Vagina (tissue), 2 donors: ENCODE results near the gene REXO5. TPM values are rescaled to one million over a fixed set of nuclear protein-coding genes. Genes with fewer than 3 reads are reported as not detected.

Experiments
- DNase-seq, 2 donors: peaks; one replicate each; pipeline ENCODE4 v3.0.0-alpha.2; 2017; ENCODE audit errors: extremely low spot score in 2 of 2
- H3K27ac ChIP-seq: fragments of 200-600 bp; sonication (generic); one replicate; pipeline ENCODE4 v1.5.1; 2019
- H3K27me3 ChIP-seq: fragments of 200-600 bp; sonication (generic); one replicate; pipeline ENCODE4 v1.5.1; 2019
- H3K36me3 ChIP-seq, 2 donors: fragments of 200-600 bp; sonication (generic); one replicate each; pipeline ENCODE4 v1.5.1; 2017 to 2019
- H3K4me1 ChIP-seq: fragments of 200-600 bp; sonication (generic); one replicate; pipeline ENCODE4 v1.5.1; 2019
- H3K4me3 ChIP-seq, 2 donors: fragments of 200-600 bp; sonication (generic); 1 replicate in 1 of 2; 2 replicates in 1 of 2; pipeline ENCODE4 v1.5.1; 2016 to 2019
- H3K9me3 ChIP-seq: fragments of 200-600 bp; sonication (generic); one replicate; pipeline ENCODE4 v1.5.1; 2019
- CTCF ChIP-seq, 3 experiments: fragments of 450-650 bp in 2 of 3; fragments of 200-600 bp in 1 of 3; sonication (generic) in 1 of 3; IDR thresholded peaks; one replicate each; pipeline ENCODE4 v1.5.1; 2017 to 2019; ENCODE audit warnings: antibody characterized with exemption in 3 of 3, mild to moderate bottlenecking in 2 of 3, moderate library complexity in 2 of 3
- POLR2A ChIP-seq, 2 donors: fragments of 450-650 bp; IDR thresholded peaks; one replicate each; pipeline ENCODE4 v1.6.1; 2017; ENCODE audit warnings: antibody characterized with exemption in 2 of 2, mild to moderate bottlenecking in 2 of 2, moderate library complexity in 2 of 2
- POLR2AphosphoS5 ChIP-seq, 2 donors: sonication (generic); formaldehyde crosslinking; IDR thresholded peaks; one replicate each; pipeline ENCODE4 v1.9.0; 2017; ENCODE audit warnings: antibody characterized with exemption in 2 of 2, mild to moderate bottlenecking in 2 of 2, low read depth in 1 of 2; ENCODE audit not compliant: insufficient read depth in 1 of 2
- intact Hi-C: fragments of 100-400 bp; cut with DNase I; formaldehyde crosslinking; loops from one replicate; pipeline ENCODE4 v1.15.1; 2023
- total RNA-seq: library from RNA; depleted of rRNA; stranded (reverse); fragments of >200 nt; gene quantifications from one replicate; pipeline ENCODE4 v1.2.3, GENCODE V29; 2016

The REXO5 gene
- total RNA-seq, 1 donor from 2014 or later, result 3.7 TPM

- TF ChIP-seq CTCF (IDR thresholded peaks at IDR 0.05) (no peak), POLR2AphosphoS5 (IDR thresholded peaks at IDR 0.05; ENCODE audit: insufficient read depth in 1 of 2, low read depth in 1 of 2) (no peak)
- DNase-seq, result no peak
- Histone ChIP-seq H3K4me1 (no peaks in the 10 kb centered on the region), H3K27me3 (no peaks in the 10 kb centered on the region), H3K9me3 (no peaks in the 10 kb centered on the region), H3K36me3 (no peaks in the 10 kb centered on the region), H3K27ac (no peak overlapping the region), H3K4me3 (no peak overlapping the region)
- intact Hi-C loops, result no loop called here
Measured at GRCh38 chr16:20782470-20782869, 23.9 kb upstream of the REXO5 start.

GRCh38 chr16:20784204-20784603 lies 22.1 kb upstream of the REXO5 start:
- no peak overlapping the region for H3K27ac ChIP-seq
- TF ChIP-seq POLR2AphosphoS5 (IDR thresholded peaks at IDR 0.05; ENCODE audit: insufficient read depth in 1 of 2, low read depth in 1 of 2) (no peak), CTCF (IDR thresholded peaks at IDR 0.05) (no peak), POLR2A (IDR thresholded peaks at IDR 0.05) (no peak)
- H3K27me3 ChIP-seq, result no peaks in the 10 kb centered on the region
- intact Hi-C loops, result no loop called here
- DNase-seq, result no peak
- no peak overlapping the region for H3K4me3 ChIP-seq
- no peaks in the 10 kb centered on the region for H3K9me3 ChIP-seq
- H3K4me1 ChIP-seq, result no peaks in the 10 kb centered on the region
- H3K36me3 ChIP-seq, result no peaks in the 10 kb centered on the region

- Histone ChIP-seq H3K4me1 (no peaks in the 10 kb centered on the region), H3K36me3 (no peaks in the 10 kb centered on the region), H3K27me3 (no peaks in the 10 kb centered on the region), H3K9me3 (no peaks in the 10 kb centered on the region), H3K4me3 (no peak overlapping the region), H3K27ac (no peak overlapping the region)
- DNase-seq, result no peak
- intact Hi-C loops, result no loop called here
- TF ChIP-seq POLR2AphosphoS5 (IDR thresholded peaks at IDR 0.05; ENCODE audit: insufficient read depth in 1 of 2, low read depth in 1 of 2) (no peak), POLR2A (IDR thresholded peaks at IDR 0.05) (no peak), CTCF (IDR thresholded peaks at IDR 0.05) (no peak)
Measured at GRCh38 chr16:20789130-20789529, 17.2 kb upstream of the REXO5 start.

GRCh38 chr16:20791923-20792612 lies 14.3 kb upstream of the REXO5 start:
- H3K27ac ChIP-seq, result no peak overlapping the region
- no peak for TF ChIP-seq CTCF (IDR thresholded peaks at IDR 0.05)
- no peak for TF ChIP-seq POLR2AphosphoS5 (IDR thresholded peaks at IDR 0.05; ENCODE audit: insufficient read depth in 1 of 2, low read depth in 1 of 2)
- TF ChIP-seq POLR2A (IDR thresholded peaks at IDR 0.05), result no peak
- intact Hi-C loops, result no loop called here
- H3K27me3 ChIP-seq, result no peaks in the 10 kb centered on the region
- DNase-seq, result no peak
- H3K4me3 ChIP-seq, result no peak overlapping the region
- no peaks in the 10 kb centered on the region for H3K9me3 ChIP-seq
- no peaks in the 10 kb centered on the region for H3K36me3 ChIP-seq
- H3K4me1 ChIP-seq, result no peaks in the 10 kb centered on the region

- no peak for DNase-seq
- no peaks in the 10 kb centered on the region for H3K9me3 ChIP-seq
- intact Hi-C loops, result no loop called here
- no peak overlapping the region for H3K4me3 ChIP-seq
- no peak overlapping the region for H3K27ac ChIP-seq
- TF ChIP-seq CTCF (IDR thresholded peaks at IDR 0.05) (no peak), POLR2A (IDR thresholded peaks at IDR 0.05) (no peak), POLR2AphosphoS5 (IDR thresholded peaks at IDR 0.05; ENCODE audit: insufficient read depth in 1 of 2, low read depth in 1 of 2) (no peak)
- H3K27me3 ChIP-seq, result no peaks in the 10 kb centered on the region
- H3K36me3 ChIP-seq, result peaks cover 0 to 18% of the 10 kb centered on the region in 2 donors
- no peaks in the 10 kb centered on the region for H3K4me1 ChIP-seq
Measured at GRCh38 chr16:20798364-20798763, 8.0 kb upstream of the REXO5 start.
